Motor neuron (in vitro differentiated cells): Measurements from ENCODE around the gene IST1. TPM values are rescaled to one million over a fixed set of nuclear protein-coding genes. Genes with fewer than 3 reads are reported as not detected.
"Not testable (repeated sequence)": the region's sequence is repeated elsewhere in the genome, so short reads cannot be mapped to it uniquely, and the experiment has no call there.

Experiments used
- ATAC-seq, 8 experiments: fragments of 200-7000 bp; cut with Tn5 transposase; replicated peaks in 6 of 8; 2 replicates each; pipeline ENCODE4 v1.8.0; 2021; ENCODE audit warnings: mild to moderate bottlenecking in 8 of 8, moderate library complexity in 8 of 8
- H3K27ac ChIP-seq, 2 donors: fragments of 250-450 bp; sonication (Bioruptor Pico); 2 replicates each; pipeline ENCODE4 v1.9.0; 2021; ENCODE audit warnings: antibody characterized with exemption in 2 of 2, mild to moderate bottlenecking in 2 of 2, moderate library complexity in 1 of 2
- H3K4me1 ChIP-seq, 2 donors: fragments of 250-450 bp; sonication (Bioruptor Pico); replicated peaks in 1 of 2; 2 replicates each; pipeline ENCODE4 v1.6.1; 2021; ENCODE audit warnings: antibody characterized with exemption in 2 of 2, mild to moderate bottlenecking in 2 of 2, moderate library complexity in 1 of 2
- H3K4me3 ChIP-seq, 5 donors: fragments of 250-450 bp; sonication (Bioruptor Pico); 2 replicates each; pipeline ENCODE4 v1.9.0; 2021; ENCODE audit warnings: antibody characterized with exemption in 5 of 5, mild to moderate bottlenecking in 5 of 5, moderate library complexity in 4 of 5
- WGBS, 10 experiments: fragments of 450-650 bp; shearing (Covaris generic); methylation state at CpG; one replicate each; pipeline ENCODE4 v1.0.0; 2022; 5-methylcytosine and 5-hydroxymethylcytosine counted together
- in situ Hi-C, 9 experiments: fragments of 400-800 bp; cut with MboI; loops; one replicate each; pipeline ENCODE4 v1.15.0; 2021; ENCODE audit warnings: low sequenced_read_pairs in 9 of 9, low pct_unique_long_range_greater_than_20kb in 2 of 9; ENCODE audit not compliant: unreplicated experiment in 9 of 9
- total RNA-seq, 8 experiments: library from RNA; unstranded; fragments of 300-600 nt; gene quantifications; 2 replicates each; pipeline versions ENCODE4 v1.2.3 to v1.2.4, GENCODE V29; 2022

IST1 gene
- total RNA-seq, 8 experiments from 2014 or later, result 115 to 205 (median 148) TPM

DNA sequence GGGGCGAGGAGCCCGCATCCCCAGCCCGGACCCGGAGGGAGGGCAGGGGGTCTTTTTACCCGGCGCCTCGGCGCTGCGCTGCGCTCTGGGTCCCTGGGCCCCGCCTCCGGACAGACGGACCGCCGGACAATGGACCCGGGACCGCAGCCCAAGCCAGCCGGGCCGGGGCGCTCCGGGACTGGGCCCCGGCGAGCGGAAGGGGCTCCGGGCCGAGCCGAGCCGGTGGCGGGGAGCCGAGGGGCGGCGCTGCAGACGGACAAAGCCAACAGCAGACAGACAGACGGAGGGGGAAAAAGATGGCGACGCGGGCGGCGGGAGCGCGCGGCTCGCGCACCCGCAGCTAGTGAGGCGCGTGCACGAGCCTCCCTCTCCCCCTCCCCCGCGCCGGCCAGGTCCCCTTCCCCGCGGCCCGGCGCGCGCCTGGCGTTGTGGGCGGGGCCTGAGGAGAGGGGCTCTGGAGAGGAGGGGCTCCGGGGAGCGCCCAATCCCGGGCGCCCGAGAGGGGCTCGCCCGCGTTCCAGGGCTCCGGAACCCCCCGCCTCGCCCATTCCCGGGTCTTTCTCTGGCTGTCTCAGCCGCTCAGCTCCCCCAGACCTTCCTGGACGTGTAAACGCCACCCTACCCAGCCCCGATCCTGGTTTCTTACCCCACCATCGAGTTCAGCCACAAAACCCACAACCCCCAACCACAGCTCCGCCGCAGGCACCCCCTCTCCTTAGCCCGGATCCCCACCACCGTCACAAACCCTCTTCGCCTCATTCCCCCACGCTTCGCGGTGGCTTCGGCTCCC lies 11.3 kb upstream of the IST1 start, which contains the start of gene ZNF821:
TSS of gene ZNF821 (minus strand) at position 334 of the 790 bp plus-strand sequence. CDS start 4,236 bp downstream, outside the sequence.
- in situ Hi-C loops, result no loop called here
- peak; percentile 69 to 93 (median 90) for ATAC-seq
- H3K4me3 ChIP-seq, result peak within 1 kb of the TSS; percentile 75 to 99 (median 99)
- H3K27ac ChIP-seq, result peak within 1 kb of the TSS; percentile 96
- H3K4me1 ChIP-seq, result peaks cover 0 to 3% of the 10 kb centered on the region in 2 donors
- 0 to 2% (median 0%) methylated on average over 3 to 7 of the region's 85 CpGs; no CpG with 5 or more reads in 7 of the 10 experiments for WGBS, 10 experiments

DNA sequence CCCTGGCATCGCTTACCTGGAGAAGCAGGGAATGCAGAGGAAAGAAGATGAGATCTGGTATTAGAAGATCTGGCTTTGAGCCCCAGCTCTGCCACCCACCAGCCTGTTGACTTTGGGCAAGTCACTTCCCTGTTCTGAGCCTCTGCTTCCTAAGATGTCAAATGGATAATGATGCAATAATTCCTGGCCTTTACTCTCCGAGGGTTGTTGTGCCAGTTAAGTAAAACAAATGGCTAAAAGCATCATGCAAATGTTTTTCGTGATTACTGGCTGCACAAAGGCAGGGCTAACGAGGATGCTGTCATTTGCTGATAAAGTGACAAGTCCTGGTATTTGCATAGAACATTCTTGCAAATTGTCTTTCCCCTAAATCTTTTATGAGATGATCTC lies 10.1 kb upstream of the IST1 start:
- 0 to 100% (median 68%) methylated on average over 1 to 3 of the region's 4 CpGs; no CpG with 5 or more reads in 2 of the 10 experiments for WGBS, 10 experiments
- Histone ChIP-seq H3K27ac (no peak overlapping the region), H3K4me3 (peak overlapping the region in 2 of 5 donors; percentile 99), H3K4me1 (peaks cover 0 to 3% of the 10 kb centered on the region in 2 donors)
- ATAC-seq, result peak in 1 of 8 experiments; percentile 4
- in situ Hi-C loops, result no loop called here

GRCh38 chr16:71889147-71889546 lies 6.2 kb upstream of the IST1 start:
- Histone ChIP-seq H3K27ac (no peak overlapping the region), H3K4me3 (no peak overlapping the region), H3K4me1 (no peaks in the 10 kb centered on the region)
- no peak for ATAC-seq
- in situ Hi-C loops, result no loop called here
- 60 to 100% (median 93%) methylated on average over 1 to 3 of the region's 3 CpGs; no CpG with 5 or more reads in 3 of the 10 experiments for WGBS, 10 experiments

- no peak for ATAC-seq
- peak overlapping the region; percentile 67 to 90 (median 82) for H3K4me3 ChIP-seq
- in situ Hi-C loops, result no loop called here
- peaks cover 6 to 7% of the 10 kb centered on the region in 2 donors for H3K4me1 ChIP-seq
- 12 to 83% (median 56%) methylated on average over 1 to 6 of the region's 7 CpGs; no CpG with 5 or more reads in 3 of the 10 experiments for WGBS, 10 experiments
- H3K27ac ChIP-seq, result peak overlapping the region; percentile 74 to 94
Measured at GRCh38 chr16:71893888-71894228, 1.5 kb upstream of the IST1 start.

DNA sequence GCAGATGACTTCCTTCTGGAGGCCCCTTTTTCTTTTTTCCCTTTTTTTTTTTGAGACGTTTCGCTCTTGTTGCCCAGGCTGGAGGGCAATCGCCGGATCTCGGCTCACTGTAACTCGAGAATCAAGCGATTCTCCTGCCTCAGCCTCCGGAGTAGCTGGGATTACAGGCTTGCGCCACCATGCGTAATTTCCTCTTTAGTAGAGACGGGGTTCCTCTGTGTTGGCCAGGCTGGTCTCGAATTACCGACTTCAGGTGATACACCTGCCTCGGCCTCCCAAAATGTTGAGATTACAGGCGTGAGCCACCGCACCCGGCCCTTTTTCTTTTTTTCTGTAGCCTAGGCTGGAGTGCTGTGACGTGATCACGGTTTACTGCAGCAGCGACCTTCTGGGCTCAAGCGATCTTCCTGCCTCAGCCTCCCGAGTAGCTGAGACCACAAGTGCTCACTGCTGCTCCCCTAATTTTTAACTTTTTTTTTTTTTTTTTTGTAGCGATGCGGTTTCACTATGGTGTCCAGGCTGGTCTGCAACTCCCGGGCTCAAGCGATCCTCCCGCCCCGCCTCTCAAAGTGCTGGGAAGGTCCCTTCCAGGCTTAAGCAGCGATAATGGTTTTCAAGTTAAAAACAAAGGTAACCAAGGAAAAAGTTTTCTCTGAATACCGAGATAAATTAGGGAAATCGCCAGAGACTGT lies 956 bp upstream of the IST1 start:
- H3K27ac ChIP-seq, result peak overlapping the region; percentile 74 to 94
- H3K4me3 ChIP-seq, result peak overlapping the region; percentile 67 to 90 (median 82)
- H3K4me1 ChIP-seq, result peaks cover 6 to 7% of the 10 kb centered on the region in 2 donors
- 0 to 7% (median 1%) methylated on average over 3 to 29 of the region's 31 CpGs; no CpG with 5 or more reads in 2 of the 10 experiments for WGBS, 10 experiments
- peak; percentile 6 to 23 (median 12) for ATAC-seq
- in situ Hi-C loops, result no loop called here

- ATAC-seq, result peak; percentile 11 to 37 (median 20)
- peak overlapping the region; percentile 93 to 94 for H3K27ac ChIP-seq
- peak overlapping the region; percentile 67 to 90 (median 82) for H3K4me3 ChIP-seq
- WGBS, 10 experiments, result 0 to 3% (median 0%) methylated on average over 1 to 13 of the region's 44 CpGs; no CpG with 5 or more reads in 1 of the 10 experiments
- peaks cover 6 to 7% of the 10 kb centered on the region in 2 donors for H3K4me1 ChIP-seq
- in situ Hi-C loops, result no loop called here
Measured at GRCh38 chr16:71895679-71896365, 491 bp downstream of the IST1 start.

DNA sequence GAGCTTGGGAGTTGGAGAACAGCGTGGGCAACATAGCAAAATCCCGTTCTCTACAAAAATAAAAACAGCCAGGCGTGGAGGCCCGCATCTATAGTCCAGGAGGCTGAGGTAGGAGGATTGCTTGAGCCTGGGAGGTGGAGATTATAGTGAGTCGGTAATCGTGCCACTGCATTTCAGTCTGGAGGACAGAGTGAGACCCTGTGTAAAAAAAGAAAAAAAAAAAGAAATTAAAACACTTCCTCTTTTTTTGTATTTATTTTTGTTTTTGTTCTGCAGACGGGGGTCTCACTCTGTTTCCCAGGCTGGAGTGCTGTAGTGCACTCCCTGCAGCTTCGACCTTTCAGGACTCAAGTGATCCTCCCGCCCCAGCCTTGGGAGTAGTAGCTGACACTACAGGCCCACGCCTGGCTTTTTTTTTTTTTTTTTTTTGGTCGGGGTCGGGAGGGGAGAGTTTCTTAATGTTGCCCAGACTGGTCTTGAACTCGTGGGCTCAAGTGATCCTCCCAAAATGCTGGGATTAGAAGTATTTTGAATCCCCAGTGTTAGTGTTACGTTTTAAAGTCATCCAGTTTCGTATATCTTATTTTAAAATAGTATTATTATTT lies 1.5 kb downstream of the IST1 start:
- peaks cover 6 to 7% of the 10 kb centered on the region in 2 donors for H3K4me1 ChIP-seq
- 22 to 77% (median 50%) methylated on average over 2 to 9 of the region's 15 CpGs for WGBS, 10 experiments
- H3K4me3 ChIP-seq, result peak overlapping the region; percentile 67 to 90 (median 82)
- H3K27ac ChIP-seq, result no peak overlapping the region
- ATAC-seq, result no peak
- in situ Hi-C loops, result no loop called here

- in situ Hi-C loops, result no loop called here
- no peak overlapping the region for H3K4me3 ChIP-seq
- peaks cover 6 to 7% of the 10 kb centered on the region in 2 donors for H3K4me1 ChIP-seq
- no peak overlapping the region for H3K27ac ChIP-seq
- no peak for ATAC-seq
- 88 to 100% (median 95%) methylated on average over 1 to 4 of the region's 4 CpGs; no CpG with 5 or more reads in 2 of the 10 experiments for WGBS, 10 experiments
Measured at GRCh38 chr16:71899171-71899570, 3.8 kb downstream of the IST1 start.

GRCh38 chr16:71902656-71903365 lies 7.5 kb downstream of the IST1 start:
- WGBS, 10 experiments, result 83 to 100% (median 97%) methylated on average over 3 to 5 of the region's 5 CpGs
- H3K27ac ChIP-seq, result no peak overlapping the region
- in situ Hi-C loops, result no loop called here

DNA sequence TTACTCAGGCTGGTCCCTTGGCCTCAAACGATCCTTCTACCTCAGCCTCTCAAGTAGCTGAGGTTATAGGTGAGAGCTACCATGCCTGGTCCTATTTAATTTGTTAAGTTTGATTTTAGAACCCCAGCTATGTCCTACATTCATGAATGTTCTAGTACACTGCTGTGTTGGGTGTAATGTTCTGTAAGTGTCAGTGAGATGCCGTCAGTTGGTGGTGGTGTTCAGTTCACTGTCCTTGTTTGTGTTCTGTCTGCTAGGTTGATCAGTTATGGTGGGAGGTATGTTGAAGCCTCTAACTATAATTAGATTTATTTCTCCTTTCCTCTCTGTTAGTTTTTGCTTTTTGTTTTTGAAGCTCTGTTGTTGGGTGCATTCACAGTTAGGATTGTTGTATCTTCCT lies 8.3 kb downstream of the IST1 start:
- Histone ChIP-seq H3K4me3 (no peak overlapping the region), H3K27ac (no peak overlapping the region), H3K4me1 (no peaks in the 10 kb centered on the region)
- no peak for ATAC-seq
- in situ Hi-C loops, result no loop called here
- WGBS, 10 experiments, result 83 to 100% (median 100%) methylated on average over 1 to 2 of the region's 2 CpGs

More at GRCh38 chr16:71902656-71903365, 7.5 kb downstream of the IST1 start:
- Histone ChIP-seq H3K4me1 (no peaks in the 10 kb centered on the region), H3K4me3 (no peak overlapping the region)
- no peak for ATAC-seq

DNA sequence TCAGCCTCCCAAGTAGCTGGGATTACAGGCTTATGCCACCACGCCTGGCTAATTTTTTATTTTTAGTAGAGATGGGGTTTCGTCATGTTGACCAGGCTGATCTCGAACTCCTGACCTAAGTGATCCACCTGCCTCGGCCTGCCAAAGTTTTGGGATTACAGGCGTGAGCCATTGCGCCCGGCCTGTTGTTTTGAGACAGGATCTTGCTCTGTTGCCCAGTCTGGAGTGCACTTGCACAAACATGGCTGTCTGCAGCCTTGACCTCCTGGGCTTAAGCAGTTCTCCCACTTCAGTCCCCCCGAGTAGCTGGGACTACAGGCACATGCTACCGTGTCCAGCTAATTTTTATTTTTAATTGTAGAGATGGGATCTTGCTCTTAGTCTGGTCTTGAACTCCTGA lies 8.9 kb downstream of the IST1 start:
- no peak overlapping the region for H3K4me3 ChIP-seq
- in situ Hi-C loops, result no loop called here
- WGBS, 10 experiments, result 67 to 100% (median 83%) methylated on average over 1 to 8 of the region's 9 CpGs; no CpG with 5 or more reads in 3 of the 10 experiments
- no peak overlapping the region for H3K27ac ChIP-seq
- H3K4me1 ChIP-seq, result no peaks in the 10 kb centered on the region
- no peak for ATAC-seq

- in situ Hi-C loops, H3K4me1 ChIP-seq, H3K27ac ChIP-seq, ATAC-seq, H3K4me3 ChIP-seq: not testable (repeated sequence)
- WGBS, 10 experiments, result 22 to 100% (median 86%) methylated on average over 2 to 6 of the region's 6 CpGs; no CpG with 5 or more reads in 1 of the 10 experiments
Measured at GRCh38 chr16:71905765-71906164, 10.4 kb downstream of the IST1 start.
